Left hindlimb (tissue), 1 donor: ENCODE measurements around the gene EGFR.

Experiments used
- DNase-seq: peaks from one replicate; pipeline ENCODE4 v3.0.0-alpha.2; 2018

EGFR gene

GRCh38 chr7:55198634-55199392 lies 180.0 kb downstream of the EGFR start:
- DNase-seq: no peak

GRCh38 chr7:55199418-55199817 lies 180.6 kb downstream of the EGFR start:
- DNase-seq: no peak

- no peak for DNase-seq
Measured at GRCh38 chr7:55200441-55200840, 181.6 kb downstream of the EGFR start.

GRCh38 chr7:55202150-55202913 lies 183.5 kb downstream of the EGFR start:
- DNase-seq: no peak

- DNase-seq: no peak
Measured at GRCh38 chr7:55203300-55203699, 184.5 kb downstream of the EGFR start.

GRCh38 chr7:55205124-55205955 lies 186.5 kb downstream of the EGFR start:
- DNase-seq: no peak

- DNase-seq: no peak
Measured at GRCh38 chr7:55206235-55207029, 187.6 kb downstream of the EGFR start.

GRCh38 chr7:55207436-55208125 lies 188.8 kb downstream of the EGFR start:
- no peak for DNase-seq

- DNase-seq: no peak
Measured at GRCh38 chr7:55209366-55209765, 190.5 kb downstream of the EGFR start.

- DNase-seq: no peak
Measured at GRCh38 chr7:55210176-55210575, 191.4 kb downstream of the EGFR start.

GRCh38 chr7:55210716-55211115 lies 191.9 kb downstream of the EGFR start:
- DNase-seq: no peak

GRCh38 chr7:55211726-55212125 lies 192.9 kb downstream of the EGFR start:
- DNase-seq: no peak

GRCh38 chr7:55212176-55212575 lies 193.4 kb downstream of the EGFR start:
- DNase-seq: no peak

- no peak for DNase-seq
Measured at GRCh38 chr7:55212838-55213237, 194.0 kb downstream of the EGFR start.

- DNase-seq: no peak
Measured at GRCh38 chr7:55214707-55215106, 195.9 kb downstream of the EGFR start.

GRCh38 chr7:55223023-55223422 lies 204.2 kb downstream of the EGFR start:
- DNase-seq: no peak

GRCh38 chr7:55224111-55224510 lies 205.3 kb downstream of the EGFR start:
- DNase-seq: no peak

GRCh38 chr7:55224810-55225209 lies 206.0 kb downstream of the EGFR start:
- DNase-seq: no peak

GRCh38 chr7:55230014-55230413 lies 211.2 kb downstream of the EGFR start:
- no peak for DNase-seq

GRCh38 chr7:55231736-55232280 lies 213.0 kb downstream of the EGFR start:
- DNase-seq: no peak

GRCh38 chr7:55233001-55233400 lies 214.2 kb downstream of the EGFR start:
- DNase-seq: no peak

- no peak for DNase-seq
Measured at GRCh38 chr7:55234408-55234807, 215.6 kb downstream of the EGFR start.
